ENCODE results near the gene PRSS36.

The PRSS36 gene

GRCh38 chr16:31094424-31095120 is 55.3 kb downstream of the PRSS36 start, which contains the start of gene VKORC1:
VKORC1 (minus strand) TSS chr16:31094797; CDS start chr16:31094729, 68 bp downstream.
- DNase-seq, result peak; percentile 87

- DNase-seq, result no peak
Measured at GRCh38 chr16:31094088-31094423, 55.8 kb downstream of the PRSS36 start.

- no peak for DNase-seq
Measured at GRCh38 chr16:31093132-31093703, 56.6 kb downstream of the PRSS36 start.

GRCh38 chr16:31092330-31092729 is 57.5 kb downstream of the PRSS36 start:
- no peak for DNase-seq

DNA sequence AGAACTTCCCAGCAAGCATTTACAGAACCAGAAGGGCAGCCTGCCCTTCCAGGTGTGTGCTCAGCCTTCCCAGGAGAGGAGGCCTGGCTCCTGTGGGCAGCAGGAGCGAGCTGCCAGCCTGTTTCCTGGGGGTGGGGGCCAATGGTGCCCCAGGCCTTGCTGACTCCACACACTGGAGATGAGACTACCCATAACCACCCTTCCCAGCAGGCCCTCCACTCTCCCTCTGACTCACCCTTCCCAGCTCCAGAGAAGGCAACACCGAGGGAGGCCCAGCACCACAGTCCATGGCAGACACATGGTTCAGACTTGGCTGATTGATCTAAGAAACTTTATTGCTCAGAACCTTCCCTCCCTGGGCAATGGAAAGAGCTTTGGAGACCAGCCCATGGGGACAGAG is 59.3 kb downstream of the PRSS36 start:
- no peak for DNase-seq

- no peak for DNase-seq
Measured at GRCh38 chr16:31089199-31089598, 60.7 kb downstream of the PRSS36 start.

All from CD4-positive, alpha-beta T cell treated with Interleukin-15 for 1 hour (primary cell).